CD14-positive monocyte (primary cell): ENCODE results near the gene LETM1. TPM values are rescaled to one million over a fixed set of nuclear protein-coding genes. Genes with fewer than 3 reads are reported as not detected.

Experiments
- DNase-seq, 3 donors: peaks; one replicate each; pipeline ENCODE4 v3.0.0-alpha.2; 2011 to 2022
- H2AFZ ChIP-seq: 2 replicates; pipeline ENCODE4 v1.6.0; 2012; ENCODE audit warnings: mild to moderate bottlenecking, low read depth, low read length, inconsistent platforms; ENCODE audit not compliant: insufficient read depth, poor library complexity, severe bottlenecking
- H3K27ac ChIP-seq, 2 donors: 1 replicate in 1 of 2; 2 replicates in 1 of 2; pipeline ENCODE4 v1.5.1; 2012 to 2013; ENCODE audit warnings: low read length in 2 of 2, control low read depth in 1 of 2, inconsistent platforms in 1 of 2, low read depth in 1 of 2, mild to moderate bottlenecking in 1 of 2
- H3K27me3 ChIP-seq, 2 donors: one replicate each; pipeline versions ENCODE4 v1.6.0 to v1.6.1; 2011 to 2013; ENCODE audit warnings: low read length in 2 of 2; ENCODE audit not compliant: control insufficient read depth in 2 of 2, insufficient read depth in 2 of 2
- H3K36me3 ChIP-seq, 2 donors: replicated peaks in 1 of 2; 1 replicate in 1 of 2; 2 replicates in 1 of 2; pipeline versions ENCODE4 v1.5.1 to v1.6.1; 2012 to 2013; ENCODE audit warnings: low read length in 2 of 2, control low read depth in 1 of 2, inconsistent platforms in 1 of 2, mild to moderate bottlenecking in 1 of 2; ENCODE audit not compliant: insufficient read depth in 2 of 2, control insufficient read depth in 1 of 2
- H3K4me1 ChIP-seq, 2 donors: 1 replicate in 1 of 2; 2 replicates in 1 of 2; pipeline versions ENCODE4 v1.5.1 to v1.6.1; 2012 to 2013; ENCODE audit warnings: low read length in 2 of 2, control low read depth in 1 of 2, inconsistent platforms in 1 of 2, mild to moderate bottlenecking in 1 of 2, moderate library complexity in 1 of 2; ENCODE audit not compliant: insufficient read depth in 2 of 2, control insufficient read depth in 1 of 2
- H3K4me2 ChIP-seq: replicated peaks from 2 replicates; pipeline ENCODE3; 2012; ENCODE audit warnings: low read length, moderate library complexity, mild to moderate bottlenecking; ENCODE audit not compliant: poor library complexity, severe bottlenecking; ENCODE audit errors: extremely low read depth
- H3K4me3 ChIP-seq, 3 experiments: fragments of 200-600 bp in 1 of 3; sonication (generic) in 1 of 3; replicated peaks in 1 of 3; 1 replicate in 2 of 3; 2 replicates in 1 of 3; pipeline ENCODE4 v1.5.1; 2011 to 2013; ENCODE audit warnings: low read length in 3 of 3, mild to moderate bottlenecking in 3 of 3, control low read depth in 2 of 3, low read depth in 2 of 3, inconsistent platforms in 1 of 3, moderate library complexity in 1 of 3
- H3K79me2 ChIP-seq: 2 replicates; pipeline ENCODE4 v1.6.0; 2012; ENCODE audit warnings: mild to moderate bottlenecking, control low read depth, inconsistent platforms, low read length, moderate library complexity; ENCODE audit not compliant: insufficient read depth
- H3K9ac ChIP-seq: 2 replicates; pipeline ENCODE4 v1.6.0; 2017; ENCODE audit warnings: low read length, mild to moderate bottlenecking; ENCODE audit not compliant: insufficient read depth, poor library complexity, severe bottlenecking
- H3K9me3 ChIP-seq, 2 donors: replicated peaks in 1 of 2; 1 replicate in 1 of 2; 2 replicates in 1 of 2; pipeline versions ENCODE4 v1.5.1 to v1.6.1; 2012 to 2013; ENCODE audit warnings: low read length in 2 of 2, control low read depth in 1 of 2; ENCODE audit not compliant: control insufficient read depth in 1 of 2, insufficient read depth in 1 of 2
- H4K20me1 ChIP-seq: 2 replicates; pipeline ENCODE4 v1.6.0; 2012; ENCODE audit warnings: mild to moderate bottlenecking, low read length, control low read depth, moderate library complexity; ENCODE audit not compliant: insufficient read depth
- H3K27ac Mint-ChIP-seq, 7 donors: one replicate each; pipeline ENCODE4 v1.8.0; 2020; ENCODE audit warnings: mild to moderate bottlenecking in 7 of 7, mixed read lengths in 7 of 7, moderate library complexity in 6 of 7, inconsistent platforms in 2 of 7
- H3K27me3 Mint-ChIP-seq, 3 donors: one replicate each; pipeline ENCODE4 v1.8.0; 2021 to 2022; ENCODE audit warnings: low read depth in 3 of 3, mild to moderate bottlenecking in 3 of 3, mixed read lengths in 3 of 3, moderate library complexity in 3 of 3, inconsistent platforms in 1 of 3
- H3K36me3 Mint-ChIP-seq, 2 donors: one replicate each; pipeline ENCODE4 v1.8.0; 2020; ENCODE audit warnings: mixed read lengths in 2 of 2, inconsistent platforms in 1 of 2, mild to moderate bottlenecking in 1 of 2
- H3K4me1 Mint-ChIP-seq: one replicate; pipeline ENCODE4 v1.8.0; 2020; ENCODE audit warnings: mild to moderate bottlenecking, mixed read lengths
- H3K4me3 Mint-ChIP-seq, 2 donors: one replicate each; pipeline ENCODE4 v1.8.0; 2020; ENCODE audit warnings: mild to moderate bottlenecking in 2 of 2, mixed read lengths in 2 of 2, moderate library complexity in 1 of 2
- H3K9me3 Mint-ChIP-seq, 7 donors: one replicate each; pipeline ENCODE4 v1.8.0; 2020 to 2022; ENCODE audit warnings: mixed read lengths in 7 of 7, mild to moderate bottlenecking in 6 of 7, moderate library complexity in 6 of 7, inconsistent platforms in 2 of 7
- WGBS: methylation state at CpG from one replicate; pipeline ENCODE4 v1.1.5; 2013; ENCODE audit warnings: missing lambda C conversion rate; ENCODE audit not compliant: insufficient coverage; 5-methylcytosine and 5-hydroxymethylcytosine counted together
- intact Hi-C, 2 donors: fragments of 100-400 bp; cut with micrococcal nuclease; formaldehyde crosslinking; loops; one replicate each; pipeline versions ENCODE4 v1.15.0 to v1.15.1; 2023
- polyA plus RNA-seq, 3 donors: library from polyadenylated mRNA; depleted of rRNA in 1 of 3; unstranded in 2 of 3; stranded (reverse) in 1 of 3; fragments of 300-500 nt in 2 of 3; fragments of >200 nt in 1 of 3; fragmentation: Illumina TruSeq in 2 of 3; gene quantifications; 1 replicate in 2 of 3; 2 replicates in 1 of 3; pipeline ENCODE4 v1.2.3, GENCODE V29; 2012 to 2021
- TF ChIP-seq, protein P1 (sequence below): fragments of 200-600 bp; IDR thresholded peaks from one replicate; pipeline ENCODE4 v1.8.0; 2022; ENCODE audit warnings: antibody characterized with exemption, mild to moderate bottlenecking

LETM1 gene
- polyA plus RNA-seq, 3 donors = 6.2 to 18.6 (median 9.0) TPM

- H3K27ac Mint-ChIP-seq = no peak overlapping the region
- Histone ChIP-seq H3K4me3 (no peak overlapping the region), H3K36me3 (peaks cover 67 to 93% of the 10 kb centered on the region in 2 donors), H3K79me2 (peaks cover 8% of the 10 kb centered on the region), H4K20me1 (peaks cover 5% of the 10 kb centered on the region), H3K27ac (no peak overlapping the region), H3K9ac (no peak overlapping the region), H2AFZ (no peak overlapping the region), H3K4me2 (no peak overlapping the region), H3K9me3 (no peaks in the 10 kb centered on the region), H3K27me3 (no peaks in the 10 kb centered on the region), H3K4me1 (no peaks in the 10 kb centered on the region)
- DNase-seq = no peak
- peaks cover 0 to 3% (median 0%) of the 10 kb centered on the region in 3 donors for H3K27me3 Mint-ChIP-seq
- peaks cover 73 to 91% of the 10 kb centered on the region in 2 donors for H3K36me3 Mint-ChIP-seq
- no peak overlapping the region for H3K4me3 Mint-ChIP-seq
- 87% methylated on average over 19 of the region's 31 CpGs for WGBS
- H3K4me1 Mint-ChIP-seq = no peaks in the 10 kb centered on the region
- H3K9me3 Mint-ChIP-seq = peaks cover 0 to 2% (median 0%) of the 10 kb centered on the region in 7 donors
- TF ChIP-seq, protein P1, sequence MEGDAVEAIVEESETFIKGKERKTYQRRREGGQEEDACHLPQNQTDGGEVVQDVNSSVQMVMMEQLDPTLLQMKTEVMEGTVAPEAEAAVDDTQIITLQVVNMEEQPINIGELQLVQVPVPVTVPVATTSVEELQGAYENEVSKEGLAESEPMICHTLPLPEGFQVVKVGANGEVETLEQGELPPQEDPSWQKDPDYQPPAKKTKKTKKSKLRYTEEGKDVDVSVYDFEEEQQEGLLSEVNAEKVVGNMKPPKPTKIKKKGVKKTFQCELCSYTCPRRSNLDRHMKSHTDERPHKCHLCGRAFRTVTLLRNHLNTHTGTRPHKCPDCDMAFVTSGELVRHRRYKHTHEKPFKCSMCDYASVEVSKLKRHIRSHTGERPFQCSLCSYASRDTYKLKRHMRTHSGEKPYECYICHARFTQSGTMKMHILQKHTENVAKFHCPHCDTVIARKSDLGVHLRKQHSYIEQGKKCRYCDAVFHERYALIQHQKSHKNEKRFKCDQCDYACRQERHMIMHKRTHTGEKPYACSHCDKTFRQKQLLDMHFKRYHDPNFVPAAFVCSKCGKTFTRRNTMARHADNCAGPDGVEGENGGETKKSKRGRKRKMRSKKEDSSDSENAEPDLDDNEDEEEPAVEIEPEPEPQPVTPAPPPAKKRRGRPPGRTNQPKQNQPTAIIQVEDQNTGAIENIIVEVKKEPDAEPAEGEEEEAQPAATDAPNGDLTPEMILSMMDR = no peak
- intact Hi-C loops = no loop called here
Observed at GRCh38 chr4:1841201-1841886, 14.6 kb downstream of the LETM1 start.

GRCh38 chr4:1839282-1839681 lies 16.7 kb downstream of the LETM1 start:
- intact Hi-C loops = no loop called here
- DNase-seq = no peak
- Histone ChIP-seq H3K4me2 (no peak overlapping the region), H3K9ac (no peak overlapping the region), H3K4me3 (no peak overlapping the region), H4K20me1 (peaks cover 5% of the 10 kb centered on the region), H3K27me3 (no peaks in the 10 kb centered on the region), H3K36me3 (peaks cover 78 to 97% of the 10 kb centered on the region in 2 donors), H3K27ac (no peak overlapping the region), H3K79me2 (peaks cover 8% of the 10 kb centered on the region), H3K4me1 (no peaks in the 10 kb centered on the region), H2AFZ (no peak overlapping the region), H3K9me3 (no peaks in the 10 kb centered on the region)
- TF ChIP-seq, protein P1 = no peak
- Mint-ChIP-seq H3K27me3 (peaks cover 0 to 3% (median 0%) of the 10 kb centered on the region in 3 donors), H3K9me3 (peaks cover 0 to 2% (median 0%) of the 10 kb centered on the region in 7 donors), H3K4me3 (no peak overlapping the region), H3K27ac (no peak overlapping the region), H3K4me1 (no peaks in the 10 kb centered on the region), H3K36me3 (peaks cover 81 to 92% of the 10 kb centered on the region in 2 donors)
- 98% methylated on average over 5 of the region's 7 CpGs for WGBS
